SW 1271 (cell line): ENCODE data around the gene FBLN2.

Experiments used
- DNase-seq, 2 experiments: peaks; one replicate each; lab custom pipeline; 2025; lab: John Stamatoyannopoulos, UW

The FBLN2 gene

GRCh38 chr3:13532085-13532484 is 16.8 kb upstream of the FBLN2 start:
- no peak for DNase-seq

- no peak for DNase-seq
These were observed 16.3 kb upstream of the FBLN2 start for GRCh38 chr3:13532631-13533030.

GRCh38 chr3:13533885-13534301 is 15.0 kb upstream of the FBLN2 start:
- no peak for DNase-seq

- DNase-seq, result no peak
These were observed 13.4 kb upstream of the FBLN2 start for GRCh38 chr3:13535526-13535875.

- DNase-seq, result no peak
These were observed 13.0 kb upstream of the FBLN2 start for GRCh38 chr3:13535905-13536304.

- no peak for DNase-seq
These were observed 12.5 kb upstream of the FBLN2 start for GRCh38 chr3:13536432-13536831.

GRCh38 chr3:13536832-13537231 is 12.1 kb upstream of the FBLN2 start:
- no peak for DNase-seq

GRCh38 chr3:13537244-13537908 is 11.5 kb upstream of the FBLN2 start:
- DNase-seq, result peak in 1 of 2 experiments; percentile 72

GRCh38 chr3:13537909-13538296 is 11.0 kb upstream of the FBLN2 start:
- DNase-seq, result peak; percentile 97 to 99

- no peak for DNase-seq
These were observed 10.2 kb upstream of the FBLN2 start for GRCh38 chr3:13538520-13539291.

- peak in 1 of 2 experiments; percentile 39 for DNase-seq
These were observed 9.7 kb upstream of the FBLN2 start for GRCh38 chr3:13539292-13539638.

- no peak for DNase-seq
These were observed 9.3 kb upstream of the FBLN2 start for GRCh38 chr3:13539671-13540070.

GRCh38 chr3:13540297-13540995 is 8.5 kb upstream of the FBLN2 start:
- DNase-seq, result no peak

- no peak for DNase-seq
These were observed 7.2 kb upstream of the FBLN2 start for GRCh38 chr3:13541691-13542090.

GRCh38 chr3:13542142-13542541 is 6.8 kb upstream of the FBLN2 start:
- no peak for DNase-seq

GRCh38 chr3:13543253-13543652 is 5.7 kb upstream of the FBLN2 start:
- no peak for DNase-seq

GRCh38 chr3:13544293-13544831 is 4.6 kb upstream of the FBLN2 start:
- DNase-seq, result no peak

- DNase-seq, result no peak
These were observed 3.8 kb upstream of the FBLN2 start for GRCh38 chr3:13544951-13545651.

GRCh38 chr3:13545952-13546454 is 2.9 kb upstream of the FBLN2 start:
- no peak for DNase-seq

GRCh38 chr3:13546667-13547171 is 2.2 kb upstream of the FBLN2 start:
- DNase-seq, result peak in 1 of 2 experiments; percentile 53

GRCh38 chr3:13547591-13548371 is 1.1 kb upstream of the FBLN2 start:
- no peak for DNase-seq
